HEK293 (cell line): ENCODE results near the gene AARS2.
A peak's percentile ranks its signal among the peaks of the same experiment; 100 is the strongest.

Source experiments
- CTCF ChIA-PET: fragments of 350-600 bp; formaldehyde crosslinking; extraction: SDS; loops from one replicate; lab custom pipeline; 2021; ENCODE audit warnings: antibody characterized with exemption; lab: Yijun Ruan, JAX
- POLR2A ChIA-PET: fragments of 300-600 bp; formaldehyde crosslinking; extraction: SDS; loops from one replicate; lab custom pipeline; 2020; ENCODE audit warnings: antibody characterized with exemption, inconsistent platforms; lab: Yijun Ruan, JAX
- H3K27ac ChIP-seq: fragments of 200-500 bp; sonication (Bioruptor generic); 2 replicates; pipeline ENCODE4 v1.5.1; 2014; ENCODE audit warnings: low read depth, low read length, control low read depth, inconsistent platforms; ENCODE audit errors: extremely low read depth
- H3K36me3 ChIP-seq, 2 experiments: fragments of 200-500 bp in 1 of 2; sonication (Bioruptor generic) in 1 of 2; 1 replicate in 1 of 2; 2 replicates in 1 of 2; pipeline ENCODE4 v1.5.1; 2014 to 2017; ENCODE audit warnings: inconsistent platforms in 2 of 2, low read length in 2 of 2; ENCODE audit not compliant: control insufficient read depth in 2 of 2, insufficient read depth in 1 of 2
- H3K4me1 ChIP-seq: fragments of 200-500 bp; sonication (Bioruptor generic); 2 replicates; pipeline ENCODE4 v1.5.1; 2014; ENCODE audit warnings: mild to moderate bottlenecking, low read length, inconsistent platforms; ENCODE audit not compliant: control insufficient read depth, insufficient read depth
- H3K4me3 ChIP-seq: 2 replicates; pipeline ENCODE4 v1.5.1; 2011; ENCODE audit warnings: low read depth, mild to moderate bottlenecking, control low read depth, low read length, moderate library complexity
- H3K9me3 ChIP-seq: fragments of 200-500 bp; sonication (Bioruptor generic); 2 replicates; pipeline ENCODE4 v1.5.1; 2014; ENCODE audit warnings: low read depth, low read length, inconsistent platforms; ENCODE audit not compliant: control insufficient read depth, insufficient read depth
- GLI4 ChIP-seq: fragments of 450-650 bp; formaldehyde crosslinking; IDR thresholded peaks from 2 replicates; pipeline ENCODE4 v1.5.1; 2016; ENCODE audit warnings: missing biosample characterization, missing genetic modification characterization
- HOXA7 ChIP-seq: sonication (generic); formaldehyde crosslinking; IDR thresholded peaks from 2 replicates; pipeline ENCODE4 v1.8.1; 2022; ENCODE audit warnings: missing genetic modification reagents, borderline replicate concordance
- KLF10 ChIP-seq: fragments of 450-650 bp; IDR thresholded peaks from 2 replicates; pipeline ENCODE4 v1.5.1; 2018; ENCODE audit warnings: missing biosample characterization, mild to moderate bottlenecking, missing genetic modification characterization
- MEIS1 ChIP-seq: sonication (generic); formaldehyde crosslinking; IDR thresholded peaks from 2 replicates; pipeline ENCODE4 v1.8.1; 2022; ENCODE audit warnings: missing genetic modification reagents, mild to moderate bottlenecking, borderline replicate concordance
- REPIN1 ChIP-seq: fragments of 450-650 bp; formaldehyde crosslinking; IDR thresholded peaks from 2 replicates; pipeline ENCODE4 v1.5.1; 2017; ENCODE audit warnings: missing biosample characterization, missing genetic modification characterization, low read depth
- ZBTB1 ChIP-seq: fragments of 450-650 bp; formaldehyde crosslinking; IDR thresholded peaks from 2 replicates; pipeline ENCODE4 v1.5.1; 2016; ENCODE audit warnings: missing biosample characterization, missing genetic modification characterization
- ZNF114 ChIP-seq: fragments of 450-650 bp; formaldehyde crosslinking; IDR thresholded peaks from 2 replicates; pipeline ENCODE4 v1.5.0; 2017; ENCODE audit warnings: missing biosample characterization, missing genetic modification characterization
- ZNF335 ChIP-seq: fragments of 450-650 bp; formaldehyde crosslinking; conservative IDR thresholded peaks from 2 replicates; pipeline ENCODE4 v1.5.1; 2016; ENCODE audit warnings: missing biosample characterization, missing genetic modification characterization
- ZNF391 ChIP-seq: fragments of 450-650 bp; formaldehyde crosslinking; IDR thresholded peaks from 2 replicates; pipeline ENCODE4 v1.5.1; 2016; ENCODE audit warnings: low read depth, missing biosample characterization, missing genetic modification characterization, borderline replicate concordance
- ZNF544 ChIP-seq: fragments of 450-650 bp; formaldehyde crosslinking; IDR thresholded peaks from 2 replicates; pipeline ENCODE4 v1.5.0; 2017; ENCODE audit warnings: missing biosample characterization, missing genetic modification characterization
- ZNF558 ChIP-seq: fragments of 450-650 bp; formaldehyde crosslinking; IDR thresholded peaks from 2 replicates; pipeline ENCODE4 v1.5.1; 2016; ENCODE audit warnings: missing biosample characterization, missing genetic modification characterization
- ZNF623 ChIP-seq: fragments of 450-650 bp; formaldehyde crosslinking; IDR thresholded peaks from 2 replicates; pipeline ENCODE4 v1.5.1; 2016; ENCODE audit warnings: missing biosample characterization, missing genetic modification characterization
- ZNF677 ChIP-seq: fragments of 450-650 bp; IDR thresholded peaks from 2 replicates; pipeline ENCODE4 v1.5.0; 2018; ENCODE audit warnings: missing biosample characterization, mild to moderate bottlenecking, missing genetic modification characterization, moderate library complexity
- ZNF76 ChIP-seq: fragments of 450-650 bp; formaldehyde crosslinking; IDR thresholded peaks from 2 replicates; pipeline ENCODE4; 2016; ENCODE audit warnings: low read depth, missing biosample characterization, missing genetic modification characterization, borderline replicate concordance
- TF ChIP-seq, protein P1 (sequence below): fragments of 450-650 bp; formaldehyde crosslinking; IDR thresholded peaks from 2 replicates; pipeline ENCODE4 v1.5.1; 2017; ENCODE audit warnings: missing biosample characterization, missing genetic modification characterization
- TF ChIP-seq, protein P2 (sequence below): sonication (generic); formaldehyde crosslinking; IDR thresholded peaks from 2 replicates; pipeline ENCODE4 v1.8.1; 2022; ENCODE audit warnings: mild to moderate bottlenecking, moderate library complexity, missing genetic modification reagents
- TF ChIP-seq, protein P3 (sequence below): fragments of 450-650 bp; formaldehyde crosslinking; IDR thresholded peaks from 2 replicates; pipeline ENCODE4; 2016; ENCODE audit warnings: missing biosample characterization, missing genetic modification characterization
- TF ChIP-seq, protein P4 (sequence below): fragments of 450-650 bp; formaldehyde crosslinking; IDR thresholded peaks from 2 replicates; pipeline ENCODE4 v1.5.1; 2016; ENCODE audit warnings: missing biosample characterization, missing genetic modification characterization
- TF ChIP-seq, protein P5 (sequence below): fragments of 450-650 bp; formaldehyde crosslinking; IDR thresholded peaks from 2 replicates; pipeline ENCODE4 v1.5.1; 2016; ENCODE audit warnings: missing biosample characterization, missing genetic modification characterization
- TF ChIP-seq, protein P6 (sequence below): fragments of 450-650 bp; formaldehyde crosslinking; IDR thresholded peaks from 2 replicates; pipeline ENCODE4 v1.5.1; 2016; ENCODE audit warnings: missing biosample characterization, missing genetic modification characterization
- TF ChIP-seq, protein P7 (sequence below): fragments of 450-650 bp; formaldehyde crosslinking; IDR thresholded peaks from 2 replicates; pipeline ENCODE4 v1.5.1; 2016; ENCODE audit warnings: missing biosample characterization, missing genetic modification characterization, low read depth

Gene AARS2

DNA sequence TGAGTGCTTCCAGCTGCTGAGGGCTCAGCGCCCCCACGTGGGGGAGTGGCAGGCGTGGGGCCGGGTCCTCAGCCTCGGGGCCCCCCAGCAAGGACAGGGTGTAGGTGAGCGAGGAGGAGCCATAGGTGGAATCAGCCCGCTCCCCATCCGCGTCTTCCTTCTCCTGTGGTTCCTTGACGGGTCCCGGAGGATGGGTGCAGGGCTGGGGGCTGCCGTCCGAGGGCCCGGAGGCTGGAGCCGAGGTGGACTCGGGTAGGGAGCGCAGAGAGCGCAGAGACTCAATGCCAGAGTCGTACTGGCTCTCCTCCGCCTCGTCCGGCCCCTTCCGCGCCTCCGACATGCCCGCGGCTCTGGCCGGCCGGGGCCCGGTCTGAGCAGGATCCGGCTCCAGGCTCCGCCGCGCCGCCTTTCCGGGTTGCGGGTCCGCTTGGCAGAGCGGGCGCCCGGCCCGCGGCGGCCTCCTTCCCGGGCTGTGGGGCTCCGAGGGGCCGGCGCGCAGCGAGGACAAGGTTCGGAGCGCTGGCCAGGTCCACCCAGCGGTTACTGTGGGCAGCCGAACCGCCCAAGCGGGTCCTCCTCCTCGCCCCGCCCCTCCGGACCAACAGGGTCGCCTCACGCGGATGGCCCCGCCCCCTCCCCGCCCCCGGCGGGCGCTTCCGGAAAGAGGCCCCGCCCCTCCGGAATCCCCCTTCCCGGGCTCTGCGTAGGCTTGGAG lies 48.0 kb downstream of the AARS2 start, which contains the start of gene NFKBIE (continued):
- TF ChIP-seq, protein P1, sequence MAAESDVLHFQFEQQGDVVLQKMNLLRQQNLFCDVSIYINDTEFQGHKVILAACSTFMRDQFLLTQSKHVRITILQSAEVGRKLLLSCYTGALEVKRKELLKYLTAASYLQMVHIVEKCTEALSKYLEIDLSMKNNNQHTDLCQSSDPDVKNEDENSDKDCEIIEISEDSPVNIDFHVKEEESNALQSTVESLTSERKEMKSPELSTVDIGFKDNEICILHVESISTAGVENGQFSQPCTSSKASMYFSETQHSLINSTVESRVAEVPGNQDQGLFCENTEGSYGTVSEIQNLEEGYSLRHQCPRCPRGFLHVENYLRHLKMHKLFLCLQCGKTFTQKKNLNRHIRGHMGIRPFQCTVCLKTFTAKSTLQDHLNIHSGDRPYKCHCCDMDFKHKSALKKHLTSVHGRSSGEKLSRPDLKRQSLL (tag by site-specific recombination), result peak; percentile 55
- TF ChIP-seq ZNF335 (tag by site-specific recombination) (peak; percentile 71; the same call in 1 of the 2 replicates), GLI4 (tag by site-specific recombination) (no peak), ZNF76 (tag by site-specific recombination) (no peak), REPIN1 (tag by site-specific recombination) (no peak), KLF10 (tag by site-specific recombination) (peak; percentile 81), ZNF114 (tag by site-specific recombination) (no peak), ZNF558 (tag by site-specific recombination) (no peak), ZNF391 (tag by site-specific recombination) (no peak), ZNF623 (no peak), ZBTB1 (no peak)
- TF ChIP-seq, protein P2, sequence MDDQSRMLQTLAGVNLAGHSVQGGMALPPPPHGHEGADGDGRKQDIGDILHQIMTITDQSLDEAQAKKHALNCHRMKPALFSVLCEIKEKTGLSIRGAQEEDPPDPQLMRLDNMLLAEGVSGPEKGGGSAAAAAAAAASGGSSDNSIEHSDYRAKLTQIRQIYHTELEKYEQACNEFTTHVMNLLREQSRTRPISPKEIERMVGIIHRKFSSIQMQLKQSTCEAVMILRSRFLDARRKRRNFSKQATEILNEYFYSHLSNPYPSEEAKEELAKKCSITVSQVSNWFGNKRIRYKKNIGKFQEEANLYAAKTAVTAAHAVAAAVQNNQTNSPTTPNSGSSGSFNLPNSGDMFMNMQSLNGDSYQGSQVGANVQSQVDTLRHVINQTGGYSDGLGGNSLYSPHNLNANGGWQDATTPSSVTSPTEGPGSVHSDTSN (CRISPR knock-in tag), result no peak
- TF ChIP-seq, protein P3, sequence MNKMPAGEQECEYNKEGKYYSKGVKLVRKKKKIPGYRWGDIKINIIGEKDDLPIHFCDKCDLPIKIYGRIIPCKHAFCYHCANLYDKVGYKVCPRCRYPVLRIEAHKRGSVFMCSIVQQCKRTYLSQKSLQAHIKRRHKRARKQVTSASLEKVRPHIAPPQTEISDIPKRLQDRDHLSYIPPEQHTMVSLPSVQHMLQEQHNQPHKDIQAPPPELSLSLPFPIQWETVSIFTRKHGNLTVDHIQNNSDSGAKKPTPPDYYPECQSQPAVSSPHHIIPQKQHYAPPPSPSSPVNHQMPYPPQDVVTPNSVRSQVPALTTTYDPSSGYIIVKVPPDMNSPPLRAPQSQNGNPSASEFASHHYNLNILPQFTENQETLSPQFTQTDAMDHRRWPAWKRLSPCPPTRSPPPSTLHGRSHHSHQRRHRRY (tag by site-specific recombination), result no peak
- TF ChIP-seq, protein P4, sequence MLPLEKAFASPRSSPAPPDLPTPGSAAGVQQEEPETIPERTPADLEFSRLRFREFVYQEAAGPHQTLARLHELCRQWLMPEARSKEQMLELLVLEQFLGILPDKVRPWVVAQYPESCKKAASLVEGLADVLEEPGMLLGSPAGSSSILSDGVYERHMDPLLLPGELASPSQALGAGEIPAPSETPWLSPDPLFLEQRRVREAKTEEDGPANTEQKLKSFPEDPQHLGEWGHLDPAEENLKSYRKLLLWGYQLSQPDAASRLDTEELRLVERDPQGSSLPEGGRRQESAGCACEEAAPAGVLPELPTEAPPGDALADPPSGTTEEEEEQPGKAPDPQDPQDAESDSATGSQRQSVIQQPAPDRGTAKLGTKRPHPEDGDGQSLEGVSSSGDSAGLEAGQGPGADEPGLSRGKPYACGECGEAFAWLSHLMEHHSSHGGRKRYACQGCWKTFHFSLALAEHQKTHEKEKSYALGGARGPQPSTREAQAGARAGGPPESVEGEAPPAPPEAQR (tag by site-specific recombination), result no peak

DNA sequence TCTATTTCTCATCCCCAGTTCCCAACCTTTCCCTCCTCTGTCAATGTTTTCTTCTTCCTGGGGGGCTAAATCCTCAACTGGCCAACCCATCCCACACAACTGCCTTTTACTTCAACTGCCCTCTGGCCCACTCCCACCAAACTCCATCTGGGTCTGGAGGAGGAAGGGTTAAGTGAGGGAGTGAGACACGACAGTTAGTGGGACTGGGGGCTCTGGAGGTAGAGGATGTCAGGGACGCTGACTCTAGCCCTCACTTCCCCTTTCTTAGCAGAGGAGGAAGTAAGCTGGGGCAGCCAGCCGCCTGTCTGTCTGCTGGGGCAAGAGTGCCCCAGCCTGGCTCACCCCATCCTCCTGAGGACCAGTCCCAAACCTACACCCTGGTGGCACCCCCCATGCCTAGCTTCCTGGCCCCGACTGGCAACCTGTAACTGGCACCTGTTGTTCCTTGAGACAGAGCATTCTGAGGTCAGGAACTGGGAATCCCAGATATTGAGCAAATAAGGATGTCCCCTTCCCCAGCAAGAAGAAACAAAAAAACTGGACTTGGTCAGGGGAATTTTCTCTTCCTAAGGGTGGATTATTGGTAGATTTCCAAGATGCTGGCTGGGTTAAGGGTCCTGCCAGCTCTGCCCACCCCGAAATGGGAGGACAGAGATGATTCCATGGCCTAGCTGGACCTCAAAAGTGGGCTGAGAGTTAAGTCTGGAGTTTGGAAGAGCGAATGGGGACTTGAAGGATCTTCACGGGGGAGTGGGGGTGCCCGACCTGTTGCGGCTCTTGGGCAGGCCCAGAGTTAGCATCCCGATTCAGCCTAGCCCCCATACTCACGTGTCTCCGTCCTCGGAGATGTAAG lies 48.8 kb downstream of the AARS2 start:
- Histone ChIP-seq H3K4me3 (peak overlapping the region; percentile 62), H3K27ac (no peak overlapping the region), H3K9me3 (no peaks in the 10 kb centered on the region), H3K4me1 (peaks cover 4% of the 10 kb centered on the region; the same call in 1 of the 2 replicates), H3K36me3 (peaks cover 0 to 22% of the 10 kb centered on the region in 2 experiments; a peak in 1 of 3 replicates)
- ChIA-PET CTCF (interaction anchor here (0.6 to 1.0 kb wide), 10 partner anchors 8 to 624 kb away, joined by 3 to 5 read pairs (median 3); no protein-coding TSS in a partner anchor), POLR2A (interaction anchor here (0.6 to 2.2 kb wide), 4 partner anchors 17 to 555 kb away, joined by 3 to 15 read pairs (median 4); partner anchors contain the start of genes AARS2 and HSP90AB1)
- no peak for TF ChIP-seq ZNF544 (tag by site-specific recombination)
- TF ChIP-seq, protein P5, sequence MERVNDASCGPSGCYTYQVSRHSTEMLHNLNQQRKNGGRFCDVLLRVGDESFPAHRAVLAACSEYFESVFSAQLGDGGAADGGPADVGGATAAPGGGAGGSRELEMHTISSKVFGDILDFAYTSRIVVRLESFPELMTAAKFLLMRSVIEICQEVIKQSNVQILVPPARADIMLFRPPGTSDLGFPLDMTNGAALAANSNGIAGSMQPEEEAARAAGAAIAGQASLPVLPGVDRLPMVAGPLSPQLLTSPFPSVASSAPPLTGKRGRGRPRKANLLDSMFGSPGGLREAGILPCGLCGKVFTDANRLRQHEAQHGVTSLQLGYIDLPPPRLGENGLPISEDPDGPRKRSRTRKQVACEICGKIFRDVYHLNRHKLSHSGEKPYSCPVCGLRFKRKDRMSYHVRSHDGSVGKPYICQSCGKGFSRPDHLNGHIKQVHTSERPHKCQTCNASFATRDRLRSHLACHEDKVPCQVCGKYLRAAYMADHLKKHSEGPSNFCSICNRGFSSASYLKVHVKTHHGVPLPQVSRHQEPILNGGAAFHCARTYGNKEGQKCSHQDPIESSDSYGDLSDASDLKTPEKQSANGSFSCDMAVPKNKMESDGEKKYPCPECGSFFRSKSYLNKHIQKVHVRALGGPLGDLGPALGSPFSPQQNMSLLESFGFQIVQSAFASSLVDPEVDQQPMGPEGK (tag by site-specific recombination), result no peak
- TF ChIP-seq, protein P6, sequence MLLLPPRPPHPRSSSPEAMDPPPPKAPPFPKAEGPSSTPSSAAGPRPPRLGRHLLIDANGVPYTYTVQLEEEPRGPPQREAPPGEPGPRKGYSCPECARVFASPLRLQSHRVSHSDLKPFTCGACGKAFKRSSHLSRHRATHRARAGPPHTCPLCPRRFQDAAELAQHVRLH (tag by site-specific recombination), result no peak
- TF ChIP-seq ZNF677 (tag by site-specific recombination), result no peak
- TF ChIP-seq, protein P7, sequence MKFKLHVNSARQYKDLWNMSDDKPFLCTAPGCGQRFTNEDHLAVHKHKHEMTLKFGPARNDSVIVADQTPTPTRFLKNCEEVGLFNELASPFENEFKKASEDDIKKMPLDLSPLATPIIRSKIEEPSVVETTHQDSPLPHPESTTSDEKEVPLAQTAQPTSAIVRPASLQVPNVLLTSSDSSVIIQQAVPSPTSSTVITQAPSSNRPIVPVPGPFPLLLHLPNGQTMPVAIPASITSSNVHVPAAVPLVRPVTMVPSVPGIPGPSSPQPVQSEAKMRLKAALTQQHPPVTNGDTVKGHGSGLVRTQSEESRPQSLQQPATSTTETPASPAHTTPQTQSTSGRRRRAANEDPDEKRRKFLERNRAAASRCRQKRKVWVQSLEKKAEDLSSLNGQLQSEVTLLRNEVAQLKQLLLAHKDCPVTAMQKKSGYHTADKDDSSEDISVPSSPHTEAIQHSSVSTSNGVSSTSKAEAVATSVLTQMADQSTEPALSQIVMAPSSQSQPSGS (tag by site-specific recombination), result no peak
- TF ChIP-seq HOXA7 (CRISPR knock-in tag), result no peak
- TF ChIP-seq ZNF335 (tag by site-specific recombination), result peak; percentile 64; the same call in 1 of the 2 replicates
- no peak for TF ChIP-seq MEIS1 (CRISPR knock-in tag)
